Thoracic aorta (tissue), 2 donors: ENCODE results near the gene DCN. TPM values are rescaled to one million over a fixed set of nuclear protein-coding genes. Genes with fewer than 3 reads are reported as not detected.

ENCODE experiments used
- ATAC-seq: fragments of 150-250 bp; one replicate; pipeline ENCODE4 v1.8.0; 2017; ENCODE audit warnings: low read depth; ENCODE audit not compliant: insufficient number of reproducible peaks, low FRiP score
- DNase-seq: peaks from one replicate; pipeline ENCODE4 v3.0.0-alpha.2; 2020; ENCODE audit warnings: low spot score
- H3K27ac ChIP-seq, 2 donors: fragments of 200-600 bp; sonication (generic); 1 replicate in 1 of 2; 2 replicates in 1 of 2; pipeline ENCODE4 v1.5.1; 2016; ENCODE audit warnings: mild to moderate bottlenecking in 2 of 2, moderate library complexity in 2 of 2
- H3K27me3 ChIP-seq: fragments of 200-600 bp; sonication (generic); replicated peaks from 2 replicates; pipeline ENCODE4 v1.6.0; 2016; ENCODE audit warnings: mild to moderate bottlenecking; ENCODE audit not compliant: insufficient read depth
- H3K36me3 ChIP-seq: fragments of 200-600 bp; sonication (generic); one replicate; pipeline ENCODE4 v1.5.1; 2016
- H3K4me1 ChIP-seq, 2 donors: fragments of 200-600 bp; sonication (generic); 1 replicate in 1 of 2; 2 replicates in 1 of 2; pipeline versions ENCODE4 v1.5.1 to v1.6.0; 2016; ENCODE audit warnings: low read depth in 2 of 2, mild to moderate bottlenecking in 1 of 2; ENCODE audit not compliant: control insufficient read depth in 1 of 2
- H3K4me3 ChIP-seq: fragments of 200-600 bp; sonication (generic); 2 replicates; pipeline ENCODE4 v1.5.1; 2016; ENCODE audit warnings: mild to moderate bottlenecking
- H3K9me3 ChIP-seq: fragments of 200-600 bp; sonication (generic); 2 replicates; pipeline ENCODE4 v1.5.1; 2016
- total RNA-seq, 2 donors: library from RNA; depleted of rRNA; stranded (reverse); fragments of >200 nt; gene quantifications; one replicate each; pipeline versions ENCODE4 v1.1.0 to v1.2.3, GENCODE V29; 2016
- TF ChIP-seq, protein P1 (sequence below): fragments of 200-600 bp; sonication (generic); IDR thresholded peaks from one replicate; pipeline ENCODE4 v1.5.1; 2019; ENCODE audit warnings: antibody characterized with exemption

Gene DCN
- total RNA-seq, 2 donors from 2014 or later, result 869 to 1,972 TPM

DNA sequence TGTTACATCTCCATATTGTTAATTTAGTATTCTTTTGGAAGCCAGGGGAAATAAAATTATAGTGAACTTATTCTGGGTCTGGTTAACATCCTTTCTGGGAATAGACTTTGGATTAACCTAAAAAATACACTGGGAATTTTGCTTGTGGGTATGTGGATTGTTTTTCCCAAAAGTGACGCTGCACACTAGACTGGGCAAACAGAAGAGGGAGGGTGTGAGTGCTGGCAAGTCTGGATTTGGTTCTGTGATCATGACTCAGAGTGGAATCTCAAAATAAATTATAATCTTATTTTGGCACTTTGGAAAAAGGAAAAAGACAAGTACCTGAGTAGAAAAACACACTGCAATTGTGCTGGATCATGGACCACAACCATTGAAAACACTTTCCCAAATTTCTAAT is 56.1 kb downstream of the DCN start:
- no peak overlapping the region for H3K4me3 ChIP-seq
- H3K27ac ChIP-seq, result no peak overlapping the region
- no peaks in the 10 kb centered on the region for H3K36me3 ChIP-seq
- no peaks in the 10 kb centered on the region for H3K27me3 ChIP-seq
- TF ChIP-seq, protein P1, sequence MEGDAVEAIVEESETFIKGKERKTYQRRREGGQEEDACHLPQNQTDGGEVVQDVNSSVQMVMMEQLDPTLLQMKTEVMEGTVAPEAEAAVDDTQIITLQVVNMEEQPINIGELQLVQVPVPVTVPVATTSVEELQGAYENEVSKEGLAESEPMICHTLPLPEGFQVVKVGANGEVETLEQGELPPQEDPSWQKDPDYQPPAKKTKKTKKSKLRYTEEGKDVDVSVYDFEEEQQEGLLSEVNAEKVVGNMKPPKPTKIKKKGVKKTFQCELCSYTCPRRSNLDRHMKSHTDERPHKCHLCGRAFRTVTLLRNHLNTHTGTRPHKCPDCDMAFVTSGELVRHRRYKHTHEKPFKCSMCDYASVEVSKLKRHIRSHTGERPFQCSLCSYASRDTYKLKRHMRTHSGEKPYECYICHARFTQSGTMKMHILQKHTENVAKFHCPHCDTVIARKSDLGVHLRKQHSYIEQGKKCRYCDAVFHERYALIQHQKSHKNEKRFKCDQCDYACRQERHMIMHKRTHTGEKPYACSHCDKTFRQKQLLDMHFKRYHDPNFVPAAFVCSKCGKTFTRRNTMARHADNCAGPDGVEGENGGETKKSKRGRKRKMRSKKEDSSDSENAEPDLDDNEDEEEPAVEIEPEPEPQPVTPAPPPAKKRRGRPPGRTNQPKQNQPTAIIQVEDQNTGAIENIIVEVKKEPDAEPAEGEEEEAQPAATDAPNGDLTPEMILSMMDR, result no peak
- H3K4me1 ChIP-seq, result no peaks in the 10 kb centered on the region
- DNase-seq (no peak), ATAC-seq (peak; percentile 26)
- no peaks in the 10 kb centered on the region for H3K9me3 ChIP-seq

DNA sequence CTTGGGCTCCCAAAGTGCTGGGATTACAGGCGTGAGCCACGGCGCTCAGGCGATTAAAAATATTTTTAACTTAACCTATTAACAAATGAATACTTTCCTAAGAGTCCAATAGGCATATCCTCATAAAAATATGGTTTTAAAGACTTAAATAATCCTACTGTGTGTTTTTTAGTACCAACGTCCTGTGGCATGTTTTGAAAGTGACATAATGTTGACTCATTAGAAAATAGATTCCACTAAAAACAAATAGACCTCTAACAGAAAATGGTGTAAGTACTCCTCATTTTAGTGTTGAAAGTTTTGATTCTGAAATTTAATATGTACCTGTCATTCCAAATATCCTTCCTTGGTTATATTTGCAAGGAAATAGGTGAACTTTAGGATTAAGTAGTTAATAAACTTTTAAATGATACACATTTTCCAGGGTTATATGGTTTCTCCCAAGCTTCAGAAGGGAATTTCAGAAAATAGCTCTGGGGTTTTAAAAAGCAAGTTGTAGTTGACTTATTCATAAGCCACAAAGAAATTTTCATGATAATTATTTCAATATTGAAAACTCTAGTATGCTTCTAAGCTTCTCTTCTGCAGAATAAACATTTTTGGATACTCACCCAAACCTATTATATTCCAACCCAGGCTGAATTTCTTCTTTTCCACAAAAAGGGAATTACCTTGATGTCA is 59.2 kb downstream of the DCN start:
- DNase-seq (no peak), ATAC-seq (no peak)
- Histone ChIP-seq H3K27ac (no peak overlapping the region), H3K36me3 (no peaks in the 10 kb centered on the region), H3K27me3 (no peaks in the 10 kb centered on the region), H3K4me1 (no peaks in the 10 kb centered on the region), H3K9me3 (no peaks in the 10 kb centered on the region), H3K4me3 (no peak overlapping the region)
- TF ChIP-seq, protein P1, result no peak

DNA sequence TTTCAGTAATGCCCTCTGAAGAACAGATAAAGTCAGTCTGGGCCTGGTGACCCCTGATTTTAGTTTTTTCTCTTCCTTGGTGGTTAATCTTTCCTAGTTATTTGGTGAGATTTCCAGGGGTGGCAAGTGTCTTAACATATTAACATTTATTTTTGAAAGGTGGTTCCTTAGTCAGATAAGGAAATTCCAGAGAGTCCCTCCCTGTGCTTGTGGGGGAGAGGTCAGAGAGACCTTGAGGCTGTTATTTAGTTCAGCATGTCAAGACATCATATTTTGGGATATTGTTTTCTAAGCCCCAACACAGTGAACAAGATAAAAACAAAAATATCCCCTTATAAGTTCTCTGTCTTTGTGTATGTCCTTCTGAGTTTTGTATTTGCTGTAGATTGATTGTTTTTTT is 61.8 kb downstream of the DCN start:
- Histone ChIP-seq H3K9me3 (no peaks in the 10 kb centered on the region), H3K4me3 (no peak overlapping the region), H3K4me1 (no peaks in the 10 kb centered on the region), H3K27ac (no peak overlapping the region), H3K36me3 (no peaks in the 10 kb centered on the region), H3K27me3 (no peaks in the 10 kb centered on the region)
- ATAC-seq, result no peak
- no peak for DNase-seq
- TF ChIP-seq, protein P1, result no peak

DNA sequence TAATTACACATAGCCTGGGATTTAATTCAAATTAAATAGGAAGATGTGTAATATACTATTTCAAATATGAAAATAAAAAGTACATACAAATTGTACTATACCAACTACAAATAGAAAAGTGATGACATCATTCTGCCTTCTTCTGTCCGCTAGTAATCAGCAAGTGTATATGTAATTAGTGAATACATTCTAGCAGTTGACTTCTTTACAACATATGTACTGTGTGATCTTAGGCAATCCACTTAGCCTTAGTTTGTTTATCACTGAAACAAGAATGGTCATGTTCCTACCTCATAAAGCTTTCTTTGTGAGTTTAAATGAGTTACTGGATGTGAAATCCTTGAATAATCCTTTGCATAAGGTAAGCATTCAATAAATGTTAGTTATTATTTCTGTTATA is 63.5 kb downstream of the DCN start:
- no peak for DNase-seq
- TF ChIP-seq, protein P1, result no peak
- no peaks in the 10 kb centered on the region for H3K4me1 ChIP-seq
- H3K9me3 ChIP-seq, result no peaks in the 10 kb centered on the region
- H3K27ac ChIP-seq, result no peak overlapping the region
- no peak for ATAC-seq
- H3K27me3 ChIP-seq, result no peaks in the 10 kb centered on the region
- H3K4me3 ChIP-seq, result no peak overlapping the region
- H3K36me3 ChIP-seq, result no peaks in the 10 kb centered on the region

DNA sequence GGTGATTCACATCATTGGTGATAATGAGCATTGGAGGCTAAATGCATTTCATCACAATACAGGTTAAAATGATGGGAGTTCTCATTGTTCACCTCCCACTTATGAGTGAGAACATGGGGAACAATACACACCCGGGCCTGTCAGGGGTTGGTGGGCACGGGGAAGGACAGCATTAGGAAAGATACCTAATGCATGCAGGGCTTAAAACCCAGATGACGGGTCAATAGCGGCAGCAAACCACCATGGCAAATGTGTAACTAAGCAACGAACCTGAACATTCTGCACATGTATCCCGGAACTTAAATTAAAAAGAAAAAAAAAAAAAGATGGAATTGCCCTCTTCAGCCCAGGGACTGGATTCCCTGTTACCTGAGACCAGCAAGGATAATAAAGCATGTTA is 69.0 kb downstream of the DCN start:
- Histone ChIP-seq H3K27ac (no peak overlapping the region), H3K27me3 (no peaks in the 10 kb centered on the region), H3K4me3 (no peak overlapping the region), H3K4me1 (no peaks in the 10 kb centered on the region), H3K36me3 (no peaks in the 10 kb centered on the region), H3K9me3 (no peaks in the 10 kb centered on the region)
- ATAC-seq, result no peak
- TF ChIP-seq, protein P1, result no peak
- no peak for DNase-seq
